KMS-11 (cell line): ENCODE measurements around the gene SYNJ1.

Experiments
- H2AFZ ChIP-seq: fragments of 200-600 bp; sonication (generic); 2 replicates; pipeline ENCODE4 v1.6.1; 2016; ENCODE audit warnings: antibody characterized with exemption, mixed run types, low read depth
- H3K27ac ChIP-seq: fragments of 200-600 bp; sonication (generic); 2 replicates; pipeline ENCODE4 v1.6.1; 2016; ENCODE audit warnings: mild to moderate bottlenecking, mixed run types
- H3K27me3 ChIP-seq: fragments of 200-600 bp; sonication (generic); 2 replicates; pipeline ENCODE4 v1.6.1; 2017; ENCODE audit warnings: mild to moderate bottlenecking, low read depth, mixed run types, moderate library complexity; ENCODE audit not compliant: insufficient read depth
- H3K36me3 ChIP-seq: fragments of 200-600 bp; sonication (generic); 2 replicates; pipeline ENCODE4 v1.6.1; 2017; ENCODE audit warnings: mild to moderate bottlenecking, mixed run types; ENCODE audit not compliant: insufficient read depth
- H3K4me1 ChIP-seq: fragments of 200-600 bp; sonication (generic); 2 replicates; pipeline ENCODE4 v1.6.1; 2016; ENCODE audit warnings: mild to moderate bottlenecking, low read depth, mixed run types; ENCODE audit not compliant: poor library complexity, severe bottlenecking
- H3K4me2 ChIP-seq: fragments of 200-600 bp; sonication (generic); 2 replicates; pipeline ENCODE4 v1.7.0; 2016; ENCODE audit warnings: mild to moderate bottlenecking, mixed run types
- H3K4me3 ChIP-seq: fragments of 200-600 bp; sonication (generic); IDR thresholded peaks from 2 replicates; pipeline ENCODE4 v1.6.1; 2017; ENCODE audit warnings: low read depth, low read length, mixed read lengths; ENCODE audit not compliant: insufficient read depth
- H3K79me2 ChIP-seq: fragments of 200-600 bp; sonication (generic); 2 replicates; pipeline ENCODE4 v1.6.1; 2016; ENCODE audit warnings: low read depth, mixed run types; ENCODE audit not compliant: insufficient read depth
- H3K9ac ChIP-seq: fragments of 200-600 bp; sonication (generic); 2 replicates; pipeline ENCODE4 v1.6.1; 2016; ENCODE audit warnings: mild to moderate bottlenecking, mixed run types
- H4K20me1 ChIP-seq: fragments of 200-600 bp; sonication (generic); 2 replicates; pipeline ENCODE4 v1.6.1; 2016; ENCODE audit warnings: mild to moderate bottlenecking, mixed run types; ENCODE audit not compliant: insufficient read depth
- TF ChIP-seq, protein P1 (sequence below): fragments of 200-600 bp; sonication (generic); conservative IDR thresholded peaks from 2 replicates; pipeline ENCODE4 v1.6.1; 2017; ENCODE audit warnings: low read depth, mild to moderate bottlenecking, antibody characterized with exemption, low read length, moderate library complexity, mixed read lengths

Gene SYNJ1

DNA sequence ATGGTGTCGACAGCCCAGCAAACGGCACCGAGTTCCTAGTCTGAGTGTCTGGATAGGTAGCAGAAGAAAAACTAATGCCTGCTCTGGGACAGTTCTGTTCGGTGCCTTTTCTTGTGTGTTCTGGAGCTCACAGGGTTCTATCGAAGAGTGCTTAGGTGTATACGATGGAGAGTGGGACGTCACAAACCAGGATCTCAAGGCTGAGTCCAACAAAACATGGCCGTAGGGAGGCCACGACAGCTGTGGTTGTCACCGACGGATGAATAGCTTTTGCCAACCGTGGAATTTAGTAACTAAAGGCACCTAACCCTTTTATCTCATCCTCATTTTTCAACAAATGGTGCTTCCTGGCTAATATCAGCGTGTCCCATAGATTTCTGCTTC is 635 bp upstream of the SYNJ1 start:
- no peaks in the 10 kb centered on the region for H3K27me3 ChIP-seq
- H3K4me2 ChIP-seq, result peak overlapping the region; percentile 69
- TF ChIP-seq, protein P1, sequence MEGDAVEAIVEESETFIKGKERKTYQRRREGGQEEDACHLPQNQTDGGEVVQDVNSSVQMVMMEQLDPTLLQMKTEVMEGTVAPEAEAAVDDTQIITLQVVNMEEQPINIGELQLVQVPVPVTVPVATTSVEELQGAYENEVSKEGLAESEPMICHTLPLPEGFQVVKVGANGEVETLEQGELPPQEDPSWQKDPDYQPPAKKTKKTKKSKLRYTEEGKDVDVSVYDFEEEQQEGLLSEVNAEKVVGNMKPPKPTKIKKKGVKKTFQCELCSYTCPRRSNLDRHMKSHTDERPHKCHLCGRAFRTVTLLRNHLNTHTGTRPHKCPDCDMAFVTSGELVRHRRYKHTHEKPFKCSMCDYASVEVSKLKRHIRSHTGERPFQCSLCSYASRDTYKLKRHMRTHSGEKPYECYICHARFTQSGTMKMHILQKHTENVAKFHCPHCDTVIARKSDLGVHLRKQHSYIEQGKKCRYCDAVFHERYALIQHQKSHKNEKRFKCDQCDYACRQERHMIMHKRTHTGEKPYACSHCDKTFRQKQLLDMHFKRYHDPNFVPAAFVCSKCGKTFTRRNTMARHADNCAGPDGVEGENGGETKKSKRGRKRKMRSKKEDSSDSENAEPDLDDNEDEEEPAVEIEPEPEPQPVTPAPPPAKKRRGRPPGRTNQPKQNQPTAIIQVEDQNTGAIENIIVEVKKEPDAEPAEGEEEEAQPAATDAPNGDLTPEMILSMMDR, result no peak
- H3K4me1 ChIP-seq, result peaks cover 25% of the 10 kb centered on the region
- no peaks in the 10 kb centered on the region for H3K36me3 ChIP-seq
- peak overlapping the region; percentile 46 for H3K4me3 ChIP-seq
- H3K27ac ChIP-seq, result peak overlapping the region; percentile 37; the same call in 1 of the 2 replicates
- peaks cover 24% of the 10 kb centered on the region; the same call in 1 of the 2 replicates for H3K79me2 ChIP-seq
- H4K20me1 ChIP-seq, result no peaks in the 10 kb centered on the region
- peak overlapping the region; percentile 30; the same call in 1 of the 2 replicates for H3K9ac ChIP-seq
- peak overlapping the region; percentile 93 for H2AFZ ChIP-seq

DNA sequence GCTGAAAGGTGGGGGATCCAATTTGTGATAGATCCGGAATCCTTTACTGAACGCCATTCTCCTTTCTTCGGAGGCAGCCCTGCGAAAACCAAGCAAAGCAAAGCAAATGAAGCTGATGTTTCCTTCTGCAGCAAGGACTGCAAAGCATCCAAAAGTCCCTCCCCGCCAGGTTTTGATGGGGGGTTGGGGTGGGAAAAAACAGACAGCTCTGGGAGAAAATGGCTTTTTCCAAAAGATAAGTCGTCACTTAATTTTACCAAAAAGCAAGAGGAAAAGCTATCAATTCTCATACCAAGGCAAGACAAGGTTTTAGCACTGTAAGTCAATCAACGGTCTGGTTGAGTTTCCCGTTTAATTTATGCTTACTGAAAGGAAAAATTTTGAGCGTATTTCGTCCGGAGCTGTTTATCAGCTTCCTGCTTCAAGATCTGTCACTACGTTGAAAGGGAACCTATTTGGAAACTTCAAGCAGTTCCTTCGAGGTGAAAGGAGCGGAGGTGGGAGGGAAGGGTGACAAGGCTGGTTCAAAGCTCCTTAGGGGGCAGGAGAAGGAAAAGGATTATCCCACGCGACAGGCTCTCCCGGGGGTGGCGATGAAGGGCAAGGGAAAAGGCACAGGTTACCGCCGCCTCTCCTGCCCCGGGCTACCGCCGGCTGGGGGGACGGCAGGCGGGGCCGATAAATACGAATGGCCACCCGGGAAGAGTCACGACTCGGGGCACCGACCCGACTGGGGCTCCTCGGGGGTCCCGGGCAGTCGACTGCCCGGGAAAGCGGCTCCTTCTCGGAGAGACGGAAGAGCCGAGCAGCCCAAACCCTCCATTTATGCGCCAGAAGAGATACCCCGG is 750 bp downstream of the SYNJ1 start:
- Histone ChIP-seq H3K36me3 (no peaks in the 10 kb centered on the region), H4K20me1 (no peaks in the 10 kb centered on the region), H3K27me3 (no peaks in the 10 kb centered on the region), H3K79me2 (peaks cover 24% of the 10 kb centered on the region; the same call in 1 of the 2 replicates), H3K4me2 (peak overlapping the region; percentile 99), H3K4me1 (peaks cover 25% of the 10 kb centered on the region), H3K9ac (peak overlapping the region; percentile 55), H2AFZ (peak overlapping the region; percentile 93), H3K4me3 (peak overlapping the region; percentile 46), H3K27ac (peak overlapping the region; percentile 56)
- TF ChIP-seq, protein P1, result no peak

DNA sequence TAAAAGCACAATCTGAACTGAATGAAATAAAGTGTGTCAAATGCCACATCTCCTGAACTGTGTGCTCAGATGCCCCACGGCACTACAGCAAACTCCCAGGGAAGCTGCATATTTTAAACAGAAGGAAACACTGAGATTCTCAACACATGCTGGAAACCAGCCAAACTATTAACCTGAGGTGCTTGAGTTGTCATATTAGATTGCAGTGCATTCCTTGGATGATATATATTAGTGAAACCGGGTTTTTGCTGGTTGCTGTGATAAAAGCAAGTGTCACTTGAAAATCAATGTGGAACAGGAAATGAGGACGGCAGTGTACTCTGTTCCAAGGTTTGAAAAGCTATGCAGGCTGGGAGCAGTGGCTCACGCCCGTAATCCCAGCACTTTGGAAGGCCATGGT is 8.7 kb downstream of the SYNJ1 start:
- Histone ChIP-seq H3K9ac (no peak overlapping the region), H3K27me3 (no peaks in the 10 kb centered on the region), H3K27ac (no peak overlapping the region), H3K4me3 (no peak overlapping the region), H3K36me3 (no peaks in the 10 kb centered on the region), H3K79me2 (no peaks in the 10 kb centered on the region; the same call in 1 of the 2 replicates), H2AFZ (no peak overlapping the region), H3K4me1 (peaks cover 3% of the 10 kb centered on the region), H4K20me1 (no peaks in the 10 kb centered on the region), H3K4me2 (no peak overlapping the region)
- TF ChIP-seq, protein P1, result no peak

DNA sequence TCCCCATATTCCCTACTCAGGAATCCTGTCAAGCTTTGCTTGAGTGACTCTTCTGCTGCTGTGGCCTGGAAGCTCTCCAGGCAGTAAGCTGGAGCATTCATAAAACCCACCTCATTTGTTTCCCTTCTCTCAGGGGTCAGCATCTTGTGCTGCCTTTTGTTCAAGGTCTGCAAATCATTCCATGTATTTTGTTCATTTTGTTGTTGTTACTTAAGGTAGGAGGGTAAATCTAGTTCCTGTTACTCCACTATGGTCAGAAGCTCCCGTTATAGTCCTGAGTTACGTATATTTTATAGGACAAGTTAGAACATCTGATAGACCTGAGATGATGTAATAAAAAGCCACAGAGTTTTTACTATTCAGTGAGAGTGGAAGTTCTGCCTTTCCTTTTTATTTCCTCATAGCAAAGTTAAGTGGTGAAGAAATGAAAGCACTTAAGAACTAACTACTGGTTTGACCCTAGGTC is 9.9 kb downstream of the SYNJ1 start:
- Histone ChIP-seq H3K27me3 (no peaks in the 10 kb centered on the region), H3K4me2 (no peak overlapping the region), H3K4me1 (peaks cover 10% of the 10 kb centered on the region), H3K36me3 (no peaks in the 10 kb centered on the region), H3K4me3 (no peak overlapping the region), H4K20me1 (no peaks in the 10 kb centered on the region), H2AFZ (no peak overlapping the region), H3K79me2 (no peaks in the 10 kb centered on the region; the same call in 1 of the 2 replicates), H3K27ac (no peak overlapping the region), H3K9ac (no peak overlapping the region)
- TF ChIP-seq, protein P1, result no peak
